T-cell (primary cell): ENCODE data around the gene PLEKHM3. TPM values are rescaled to one million over a fixed set of nuclear protein-coding genes. Genes with fewer than 3 reads are reported as not detected.
A peak's percentile ranks its signal among the peaks of the same experiment; 100 is the strongest.

Experiments used
- ATAC-seq, 4 experiments: fragments of 200-7000 bp in 3 of 4; fragments of 150-1000 bp in 1 of 4; cut with Tn5 transposase; replicated peaks in 1 of 4; 1 replicate in 3 of 4; 2 replicates in 1 of 4; pipeline ENCODE4 v1.10.0; 2021; ENCODE audit warnings: moderate library complexity in 3 of 4, mild to moderate bottlenecking in 2 of 4, moderate number of reproducible peaks in 1 of 4
- CTCF ChIA-PET, 2 donors: fragments of 300-600 bp; sonication (Branson Sonifier 250); formaldehyde crosslinking; loops; one replicate each; lab custom pipeline; 2022; ENCODE audit warnings: antibody characterized with exemption in 2 of 2; lab: Charles Lee
- POLR2A ChIA-PET, 2 donors: fragments of 300-600 bp; sonication (Branson Sonifier 250); formaldehyde crosslinking; loops; one replicate each; lab custom pipeline; 2022; ENCODE audit warnings: antibody characterized with exemption in 2 of 2; lab: Charles Lee
- DNase-seq, 35 experiments: peaks; one replicate each; pipeline versions ENCODE4 v3.0.0 to v3.0.0-alpha.2; 2013 to 2023
- H3K27ac ChIP-seq: one replicate; pipeline ENCODE4 v1.5.1; 2013; ENCODE audit warnings: low read length
- H3K27me3 ChIP-seq, 2 experiments: replicated peaks in 1 of 2; 1 replicate in 1 of 2; 2 replicates in 1 of 2; pipeline versions ENCODE4 v1.6.1 to v1.7.0; 2013; ENCODE audit warnings: low read length in 1 of 2, mixed read lengths in 1 of 2; ENCODE audit not compliant: control insufficient read depth in 2 of 2, insufficient read depth in 2 of 2; ENCODE audit errors: extremely low read depth in 1 of 2
- H3K36me3 ChIP-seq, 2 donors: 1 replicate in 1 of 2; 2 replicates in 1 of 2; pipeline versions ENCODE4 v1.6.1 to v1.7.0; 2013; ENCODE audit warnings: low read length in 1 of 2; ENCODE audit not compliant: control insufficient read depth in 2 of 2, insufficient read depth in 1 of 2; ENCODE audit errors: extremely low read depth in 1 of 2
- H3K4me1 ChIP-seq, 2 experiments: 1 replicate in 1 of 2; 2 replicates in 1 of 2; pipeline versions ENCODE4 v1.6.1 to v1.7.0; 2013; ENCODE audit warnings: low read length in 2 of 2, mixed read lengths in 1 of 2; ENCODE audit not compliant: insufficient read depth in 2 of 2, control insufficient read depth in 1 of 2; ENCODE audit errors: extremely low read depth in 1 of 2
- H3K4me3 ChIP-seq, 2 donors: 1 replicate in 1 of 2; 2 replicates in 1 of 2; pipeline versions ENCODE4 v1.5.1 to v1.7.0; 2013; ENCODE audit warnings: mild to moderate bottlenecking in 2 of 2, low read length in 1 of 2, moderate library complexity in 1 of 2; ENCODE audit not compliant: control insufficient read depth in 1 of 2; ENCODE audit errors: extremely low read depth in 1 of 2
- H3K9me3 ChIP-seq: 2 replicates; pipeline ENCODE4 v1.7.0; 2013
- H3K27ac Mint-ChIP-seq, 2 donors: one replicate each; pipeline ENCODE4 v1.8.0; 2020 to 2021; ENCODE audit warnings: mild to moderate bottlenecking in 2 of 2, mixed read lengths in 2 of 2
- H3K27me3 Mint-ChIP-seq, 2 donors: one replicate each; pipeline ENCODE4 v1.8.0; 2021 to 2022; ENCODE audit warnings: mixed read lengths in 2 of 2
- H3K36me3 Mint-ChIP-seq: one replicate; pipeline ENCODE4 v1.8.0; 2021; ENCODE audit warnings: mixed read lengths
- H3K4me1 Mint-ChIP-seq, 3 donors: one replicate each; pipeline ENCODE4 v1.8.0; 2020 to 2022; ENCODE audit warnings: mixed read lengths in 3 of 3, mild to moderate bottlenecking in 1 of 3
- H3K4me3 Mint-ChIP-seq, 3 donors: one replicate each; pipeline ENCODE4 v1.8.0; 2020 to 2022; ENCODE audit warnings: mild to moderate bottlenecking in 3 of 3, mixed read lengths in 3 of 3, moderate library complexity in 3 of 3
- H3K9me3 Mint-ChIP-seq, 3 donors: one replicate each; pipeline ENCODE4 v1.8.0; 2020 to 2022; ENCODE audit warnings: mixed read lengths in 3 of 3
- WGBS: methylation state at CpG from one replicate; pipeline ENCODE4 v1.1.5; 2013; ENCODE audit warnings: missing lambda C conversion rate; ENCODE audit not compliant: insufficient coverage; 5-methylcytosine and 5-hydroxymethylcytosine counted together
- total RNA-seq, 35 experiments: library from RNA in 6 of 35; stranded (reverse) in 6 of 35; fragments of 120-200 nt in 1 of 35; gene quantifications; one replicate each; pipeline versions ENCODE4 v1.2.1 to v1.2.4 and lab custom pipeline; 2013 to 2026

Gene PLEKHM3
- total RNA-seq, 5 donors from 2014 or later (not counting 1 experiment from before 2014, with no cell fraction given): 12.3 to 18.1 (median 13.9) TPM

GRCh38 chr2:207772081-207772843, 253.1 kb downstream of the PLEKHM3 start:
- H3K36me3 ChIP-seq: no peaks in the 10 kb centered on the region
- H3K27me3 Mint-ChIP-seq: peaks cover 5% of the 10 kb centered on the region in 2 donors
- peaks cover 0 to 24% of the 10 kb centered on the region in 2 experiments for H3K27me3 ChIP-seq
- CTCF ChIA-PET: no interaction called here
- H3K4me1 Mint-ChIP-seq: peaks cover 24 to 26% (median 26%) of the 10 kb centered on the region in 3 donors
- no peak overlapping the region for H3K27ac ChIP-seq
- WGBS: 93% methylated on average over 3 of the region's 13 CpGs
- H3K4me3 ChIP-seq: no peak overlapping the region
- DNase-seq: peak in 2 of 35 experiments; percentile 20 to 25
- no peak overlapping the region for H3K27ac Mint-ChIP-seq
- H3K9me3 ChIP-seq: no peaks in the 10 kb centered on the region
- H3K4me1 ChIP-seq: peaks cover 8 to 32% of the 10 kb centered on the region in 2 experiments
- H3K4me3 Mint-ChIP-seq: no peak overlapping the region
- no peaks in the 10 kb centered on the region for H3K36me3 Mint-ChIP-seq
- no peak for ATAC-seq
- POLR2A ChIA-PET: no interaction called here
- no peaks in the 10 kb centered on the region for H3K9me3 Mint-ChIP-seq

- DNase-seq (no peak), ATAC-seq (no peak)
- Mint-ChIP-seq H3K27me3 (peaks cover 10 to 11% of the 10 kb centered on the region in 2 donors), H3K27ac (no peak overlapping the region), H3K4me1 (peaks cover 28 to 34% (median 29%) of the 10 kb centered on the region in 3 donors), H3K4me3 (peak overlapping the region; percentile 28 to 94 (median 85)), H3K36me3 (no peaks in the 10 kb centered on the region), H3K9me3 (no peaks in the 10 kb centered on the region)
- ChIA-PET CTCF (no interaction called here), POLR2A (no interaction called here)
- H3K36me3 ChIP-seq: no peaks in the 10 kb centered on the region
- H3K4me1 ChIP-seq: peaks cover 8 to 40% of the 10 kb centered on the region in 2 experiments
- H3K9me3 ChIP-seq: no peaks in the 10 kb centered on the region
- H3K27me3 ChIP-seq: peaks cover 0 to 30% of the 10 kb centered on the region in 2 experiments
- no peak overlapping the region for H3K4me3 ChIP-seq
- WGBS: 88% methylated on average over 5 of the region's 14 CpGs
- no peak overlapping the region for H3K27ac ChIP-seq
Observed at GRCh38 chr2:207771421-207771820, 253.9 kb downstream of the PLEKHM3 start.

Other genes with a start within 250 kb of the PLEKHM3 start
- not detected for gene CRYGD, start 99.0 kb upstream of the PLEKHM3 start, total RNA-seq
- not detected for gene CRYGC, start 104.3 kb upstream of the PLEKHM3 start, total RNA-seq
- gene CRYGB, start 120.6 kb upstream of the PLEKHM3 start, total RNA-seq: not detected
- not detected for gene CRYGA, start 138.1 kb upstream of the PLEKHM3 start, total RNA-seq
- not detected for gene C2orf80, start 164.5 kb upstream of the PLEKHM3 start, total RNA-seq
- 10 to 100 TPM in 3 of 5 donors, 1 to 10 TPM in 2; 5.1 to 22.9 (median 22.2) TPM for gene IDH1, start 229.5 kb upstream of the PLEKHM3 start, total RNA-seq
- gene PIKFYVE, start 240.7 kb upstream of the PLEKHM3 start, total RNA-seq: 10 to 100 TPM; 35.3 to 42.6 (median 38.6) TPM